HCT116 (cell line): ENCODE data around the gene TEX47. TPM values are rescaled to one million over a fixed set of nuclear protein-coding genes. Genes with fewer than 3 reads are reported as not detected.

ENCODE experiments used
- ATAC-seq: fragments of 200-7000 bp; cut with Tn5 transposase; 2 replicates; pipeline ENCODE4 v1.9.1; 2020; ENCODE audit warnings: mild to moderate bottlenecking, moderate library complexity
- BruUV-seq: library from RNA; stranded (reverse); fragments of 400-500 nt; replicated peaks from 2 replicates; lab custom pipeline; 2021; lab: Mats Ljungman, UMichigan
- CTCF ChIA-PET: fragments of 300-600 bp; sonication (Branson Sonifier 250); formaldehyde crosslinking; loops from one replicate; lab custom pipeline; 2021; ENCODE audit warnings: antibody characterized with exemption; lab: Charles Lee
- POLR2A ChIA-PET: fragments of 300-600, 350-600 bp; sonication (Branson Sonifier 250); formaldehyde crosslinking; loops from one replicate; lab custom pipeline; 2021; ENCODE audit warnings: antibody characterized with exemption; lab: Charles Lee
- RAD21 ChIA-PET, 2 experiments: fragments of 300-600 bp; sonication (Branson Sonifier 250); formaldehyde crosslinking; loops; one replicate each; lab custom pipeline; 2023; ENCODE audit warnings: low total read pairs in 2 of 2; ENCODE audit not compliant: uncharacterized antibody in 2 of 2, unreplicated experiment in 2 of 2, low non-redundant PET in 1 of 2; lab: Charles Lee
- DNase-seq: peaks from one replicate; pipeline ENCODE4 v3.0.0-alpha.2; 2010; ENCODE audit warnings: low read depth, low spot score
- H2AFZ ChIP-seq: fragments of 200-600 bp; shearing (Covaris generic), sonication (generic); 2 replicates; pipeline ENCODE4 v1.6.1; 2017; ENCODE audit warnings: low read depth, mixed run types, mixed read lengths, antibody characterized with exemption, low read length; ENCODE audit not compliant: poor library complexity, severe bottlenecking
- H3K27ac ChIP-seq: 2 replicates; pipeline ENCODE4 v1.5.1; 2012; ENCODE audit warnings: low read depth, low read length
- H3K27me3 ChIP-seq: fragments of 200-600 bp; sonication (generic); 2 replicates; pipeline ENCODE4 v1.6.1; 2016; ENCODE audit warnings: mixed run types, low read length, mixed read lengths; ENCODE audit not compliant: insufficient read depth
- H3K36me3 ChIP-seq, 2 experiments: fragments of 200-500 bp in 1 of 2; fragments of 200-600 bp in 1 of 2; sonication (Bioruptor generic) in 1 of 2; sonication (generic) in 1 of 2; 2 replicates each; pipeline versions ENCODE4 v1.5.1 to v1.6.1; 2014 to 2016; ENCODE audit warnings: low read length in 2 of 2, inconsistent platforms in 1 of 2, mixed read lengths in 1 of 2, mixed run types in 1 of 2; ENCODE audit not compliant: insufficient read depth in 2 of 2, control insufficient read depth in 1 of 2
- H3K4me1 ChIP-seq, 2 experiments: fragments of 200-600 bp in 1 of 2; sonication (generic) in 1 of 2; 2 replicates each; pipeline versions ENCODE4 v1.5.1 to v1.6.1; 2012 to 2017; ENCODE audit warnings: low read length in 2 of 2, inconsistent platforms in 1 of 2, mild to moderate bottlenecking in 1 of 2, mixed read lengths in 1 of 2, mixed run types in 1 of 2, moderate library complexity in 1 of 2; ENCODE audit not compliant: insufficient read depth in 2 of 2, control insufficient read depth in 1 of 2
- H3K4me2 ChIP-seq: fragments of 200-600 bp; sonication (generic); 2 replicates; pipeline ENCODE4 v1.6.1; 2017; ENCODE audit warnings: mixed run types, low read length, mixed read lengths
- H3K4me3 ChIP-seq, 2 experiments: fragments of 200-600 bp in 1 of 2; sonication (generic) in 1 of 2; replicated peaks in 1 of 2; 2 replicates each; pipeline ENCODE4 v1.5.1; 2011 to 2016; ENCODE audit warnings: low read length in 2 of 2, control low read depth in 1 of 2, low read depth in 1 of 2, mild to moderate bottlenecking in 1 of 2, mixed read lengths in 1 of 2, mixed run types in 1 of 2
- H3K79me2 ChIP-seq: fragments of 200-600 bp; sonication (generic); 2 replicates; pipeline ENCODE4 v1.6.1; 2017; ENCODE audit warnings: mild to moderate bottlenecking, mixed run types, low read length, moderate library complexity, mixed read lengths; ENCODE audit not compliant: insufficient read depth
- H3K9ac ChIP-seq: fragments of 200-600 bp; sonication (generic); 2 replicates; pipeline ENCODE4 v1.6.1; 2016; ENCODE audit warnings: low read length, mixed read lengths
- H3K9me2 ChIP-seq: fragments of 200-600 bp; sonication (generic), shearing (Covaris generic); 2 replicates; pipeline ENCODE4 v1.6.1; 2017; ENCODE audit warnings: mixed run types, mild to moderate bottlenecking, moderate library complexity; ENCODE audit not compliant: insufficient read depth
- H3K9me3 ChIP-seq, 2 experiments: fragments of 200-500 bp in 1 of 2; fragments of 200-600 bp in 1 of 2; sonication (Bioruptor generic) in 1 of 2; sonication (generic) in 1 of 2; 2 replicates each; pipeline ENCODE4 v1.6.1; 2014 to 2017; ENCODE audit warnings: low read length in 2 of 2, mixed read lengths in 2 of 2, inconsistent platforms in 1 of 2, low read depth in 1 of 2, mild to moderate bottlenecking in 1 of 2, mixed run types in 1 of 2, moderate library complexity in 1 of 2; ENCODE audit not compliant: control insufficient read depth in 1 of 2, insufficient read depth in 1 of 2
- H4K20me1 ChIP-seq: fragments of 200-600 bp; sonication (generic), shearing (Covaris generic); 2 replicates; pipeline ENCODE4 v1.6.1; 2017; ENCODE audit warnings: mixed run types, mild to moderate bottlenecking, moderate library complexity; ENCODE audit not compliant: insufficient read depth
- ATF3 ChIP-seq: IDR thresholded peaks from 2 replicates; pipeline ENCODE4 v1.6.1; 2012
- CBX3 ChIP-seq: IDR thresholded peaks from 2 replicates; pipeline ENCODE4 v1.6.1; 2012; ENCODE audit warnings: low read depth
- CTCF ChIP-seq, 3 experiments: fragments of 200-600 bp in 1 of 3; sonication (generic) in 1 of 3; IDR thresholded peaks in 2 of 3; conservative IDR thresholded peaks in 1 of 3; 2 replicates each; pipeline ENCODE4 v1.5.1; 2012 to 2017; ENCODE audit warnings: low read depth in 2 of 3, low read length in 2 of 3, antibody characterized with exemption in 1 of 3, borderline replicate concordance in 1 of 3, control low read depth in 1 of 3, mild to moderate bottlenecking in 1 of 3, mixed read lengths in 1 of 3, mixed run types in 1 of 3, moderate library complexity in 1 of 3; ENCODE audit not compliant: insufficient read depth in 1 of 3
- EGR1 ChIP-seq: IDR thresholded peaks from 2 replicates; pipeline ENCODE4 v1.6.1; 2012; ENCODE audit warnings: low read depth
- EZH2 ChIP-seq: fragments of 200-600 bp; sonication (generic); IDR thresholded peaks from 2 replicates; pipeline ENCODE4 v1.6.1; 2017; ENCODE audit warnings: antibody characterized with exemption, mixed run types
- FOSL1 ChIP-seq: IDR thresholded peaks from 2 replicates; pipeline ENCODE4 v1.6.1; 2012; ENCODE audit warnings: low read depth
- MAX ChIP-seq: IDR thresholded peaks from 2 replicates; pipeline ENCODE4 v1.6.1; 2012
- POLR2A ChIP-seq: IDR thresholded peaks from 2 replicates; pipeline ENCODE4 v1.7.0; 2011; ENCODE audit warnings: borderline replicate concordance; ENCODE audit not compliant: insufficient read depth, insufficient read length; ENCODE audit errors: extremely low read depth
- POLR2AphosphoS5 ChIP-seq: IDR thresholded peaks from 2 replicates; pipeline ENCODE4 v1.6.1; 2011; ENCODE audit warnings: mild to moderate bottlenecking, low read depth, low read length, moderate library complexity
- REST ChIP-seq: IDR thresholded peaks from 2 replicates; pipeline ENCODE4 v1.6.1; 2012; ENCODE audit warnings: low read depth
- SIN3A ChIP-seq: IDR thresholded peaks from 2 replicates; pipeline ENCODE4 v1.6.1; 2012; ENCODE audit warnings: low read depth
- SP1 ChIP-seq: IDR thresholded peaks from 2 replicates; pipeline ENCODE4 v1.6.1; 2012; ENCODE audit warnings: low read depth
- TCF7L2 ChIP-seq: IDR thresholded peaks from 2 replicates; pipeline ENCODE4 v1.7.0; 2011; ENCODE audit warnings: borderline replicate concordance, inconsistent platforms; ENCODE audit not compliant: insufficient read depth, insufficient read length; ENCODE audit errors: extremely low read depth
- ZFX ChIP-seq: fragments of 450-650 bp; IDR thresholded peaks from 2 replicates; pipeline ENCODE4 v1.6.1; 2017
- ZNF274 ChIP-seq: fragments of 200-500 bp; sonication (Bioruptor generic); IDR thresholded peaks from 2 replicates; pipeline ENCODE4 v1.6.1; 2014; ENCODE audit warnings: mild to moderate bottlenecking, low read depth, low read length, inconsistent platforms
- intact Hi-C: fragments of 100-400 bp; cut with micrococcal nuclease; formaldehyde crosslinking; loops from 2 replicates; pipeline ENCODE4 v1.10.0; 2022
- total RNA-seq: library from RNA; stranded (reverse); gene quantifications from one replicate; pipeline ENCODE4 v1.2.1, GENCODE V29; 2021; ENCODE audit not compliant: unreplicated experiment

TEX47 gene
- total RNA-seq, 1 experiment from 2014 or later = not detected

GRCh38 chr7:88791891-88792290 lies 3.6 kb downstream of the TEX47 start:
- ChIA-PET CTCF (interaction anchor here (1.6 kb wide), 1 partner anchor 245 kb away, joined by 3 read pairs; no protein-coding TSS in a partner anchor), POLR2A (no interaction called here), RAD21 (no interaction called here)
- H3K4me1 ChIP-seq = no peaks in the 10 kb centered on the region
- H4K20me1 ChIP-seq = no peaks in the 10 kb centered on the region
- no peak overlapping the region for H3K4me3 ChIP-seq
- BruUV-seq = no TSS peak
- no peak overlapping the region for H3K27ac ChIP-seq
- ATAC-seq (no peak), DNase-seq (no peak)
- no peaks in the 10 kb centered on the region for H3K9me3 ChIP-seq
- H3K27me3 ChIP-seq = no peaks in the 10 kb centered on the region
- H3K36me3 ChIP-seq = no peaks in the 10 kb centered on the region
- H3K79me2 ChIP-seq = no peaks in the 10 kb centered on the region
- H3K9me2 ChIP-seq = no peaks in the 10 kb centered on the region
- H3K9ac ChIP-seq = no peak overlapping the region
- TF ChIP-seq FOSL1 = no peak
- no peak for TF ChIP-seq SP1
- TF ChIP-seq POLR2AphosphoS5 = no peak
- no peak for TF ChIP-seq ZNF274
- no peak for TF ChIP-seq REST
- H3K4me2 ChIP-seq = no peak overlapping the region
- no peak overlapping the region for H2AFZ ChIP-seq
- intact Hi-C loops = loop anchor here (10.0 kb wide), 1 partner anchor 1323 kb away; no protein-coding TSS in a partner anchor

- Histone ChIP-seq H2AFZ (peak overlapping the region; percentile 70), H3K4me2 (no peak overlapping the region), H3K9ac (no peak overlapping the region), H3K79me2 (no peaks in the 10 kb centered on the region), H3K27ac (no peak overlapping the region), H3K4me1 (no peaks in the 10 kb centered on the region), H3K9me2 (no peaks in the 10 kb centered on the region), H3K9me3 (no peaks in the 10 kb centered on the region), H3K36me3 (no peaks in the 10 kb centered on the region), H4K20me1 (no peaks in the 10 kb centered on the region), H3K4me3 (no peak overlapping the region), H3K27me3 (no peaks in the 10 kb centered on the region)
- BruUV-seq = no TSS peak
- peak; percentile 23 for DNase-seq
- ATAC-seq = peak; percentile 79
- ChIA-PET CTCF (no interaction called here), RAD21 (no interaction called here), POLR2A (no interaction called here)
- intact Hi-C loops = loop anchor here (1.0 to 10.0 kb wide), 4 partner anchors 243 to 1325 kb away; no protein-coding TSS in a partner anchor
- TF ChIP-seq EGR1 (no peak), MAX (no peak), CTCF (IDR thresholded peaks at IDR 0.05 in 2 of 3, conservative IDR thresholded peaks at IDR 0.05 in 1 of 3; ENCODE audit: borderline replicate concordance in 1 of 3, insufficient read depth in 1 of 3, low read depth in 2 of 3, low read length in 2 of 3) (peak; percentile 22 to 63 (median 31); a peak in 4 of 6 replicates), SIN3A (no peak), CBX3 (no peak), ZFX (no peak), FOSL1 (no peak), POLR2A (no peak), EZH2 (no peak), TCF7L2 (no peak), POLR2AphosphoS5 (no peak), ATF3 (no peak)
These were observed 6.0 kb downstream of the TEX47 start for GRCh38 chr7:88789480-88790064.
